SK-N-SH (cell line): ENCODE measurements around the gene TGM5. TPM values are rescaled to one million over a fixed set of nuclear protein-coding genes. Genes with fewer than 3 reads are reported as not detected.

Experiments used
- CTCF ChIA-PET: fragments of 300-600, 350-600 bp; formaldehyde crosslinking; extraction: SDS; loops from one replicate; lab custom pipeline; 2021; lab: Yijun Ruan, JAX
- POLR2A ChIA-PET: fragments of 350-600 bp; sonication (Branson Sonifier 250); formaldehyde crosslinking; extraction: SDS; loops from one replicate; lab custom pipeline; 2020; ENCODE audit warnings: antibody characterized with exemption, inconsistent platforms; lab: Yijun Ruan, JAX
- DNase-seq: peaks from one replicate; pipeline ENCODE4 v3.0.0; 2012
- H2AFZ ChIP-seq: fragments of 200-600 bp; sonication (generic); 2 replicates; pipeline ENCODE4 v1.8.1; 2016; ENCODE audit warnings: antibody characterized with exemption, mild to moderate bottlenecking, low read depth
- H3F3A ChIP-seq: fragments of 200-600 bp; sonication (generic); replicated peaks from 2 replicates; pipeline ENCODE3; 2016; ENCODE audit warnings: antibody characterized with exemption, mild to moderate bottlenecking; ENCODE audit not compliant: insufficient read depth
- H3K27ac ChIP-seq, 2 experiments: fragments of 200-500 bp in 1 of 2; fragments of 200-600 bp in 1 of 2; sonication (Bioruptor generic) in 1 of 2; sonication (generic), shearing (Covaris generic) in 1 of 2; 2 replicates each; pipeline versions ENCODE4 v1.5.1 to v1.6.1; 2014 to 2016; ENCODE audit warnings: low read depth in 2 of 2, inconsistent platforms in 1 of 2, low read length in 1 of 2, mild to moderate bottlenecking in 1 of 2, mixed read lengths in 1 of 2
- H3K27me3 ChIP-seq: fragments of 200-600 bp; sonication (generic), shearing (Covaris generic); 2 replicates; pipeline ENCODE4 v1.6.1; 2016; ENCODE audit warnings: mixed run types; ENCODE audit not compliant: insufficient read depth
- H3K36me3 ChIP-seq, 2 experiments: fragments of 200-500 bp in 1 of 2; fragments of 200-600 bp in 1 of 2; sonication (Bioruptor generic) in 1 of 2; sonication (generic) in 1 of 2; replicated peaks in 1 of 2; 2 replicates each; pipeline versions ENCODE3 to v1.5.1; 2014 to 2016; ENCODE audit warnings: low read length in 1 of 2, mild to moderate bottlenecking in 1 of 2; ENCODE audit not compliant: insufficient read depth in 2 of 2, control insufficient read depth in 1 of 2
- H3K4me1 ChIP-seq, 2 experiments: fragments of 200-500 bp in 1 of 2; fragments of 200-600 bp in 1 of 2; sonication (Bioruptor generic) in 1 of 2; sonication (generic), shearing (Covaris generic) in 1 of 2; 2 replicates each; pipeline versions ENCODE4 v1.5.1 to v1.6.1; 2014 to 2016; ENCODE audit warnings: low read depth in 1 of 2, low read length in 1 of 2, mixed run types in 1 of 2; ENCODE audit not compliant: insufficient read depth in 2 of 2, control insufficient read depth in 1 of 2
- H3K4me2 ChIP-seq: fragments of 200-600 bp; sonication (generic), shearing (Covaris generic); 2 replicates; pipeline ENCODE4 v1.6.1; 2017; ENCODE audit warnings: mixed run types
- H3K4me3 ChIP-seq, 2 experiments: fragments of 200-500 bp in 1 of 2; fragments of 200-600 bp in 1 of 2; sonication (Bioruptor generic) in 1 of 2; sonication (generic), shearing (Covaris generic) in 1 of 2; 2 replicates each; pipeline versions ENCODE4 v1.5.1 to v1.8.1; 2014 to 2016; ENCODE audit warnings: low read depth in 2 of 2, inconsistent platforms in 1 of 2, low read length in 1 of 2, mild to moderate bottlenecking in 1 of 2, mixed read lengths in 1 of 2, moderate library complexity in 1 of 2
- H3K79me2 ChIP-seq: fragments of 200-600 bp; sonication (generic); 2 replicates; pipeline ENCODE4 v1.8.1; 2017; ENCODE audit warnings: mild to moderate bottlenecking; ENCODE audit not compliant: insufficient read depth
- H3K9ac ChIP-seq: fragments of 200-600 bp; sonication (generic); 2 replicates; pipeline ENCODE4 v1.6.1; 2017; ENCODE audit warnings: mixed run types
- H3K9me2 ChIP-seq: fragments of 200-600 bp; sonication (generic); 2 replicates; pipeline ENCODE4 v1.6.1; 2017; ENCODE audit warnings: mixed run types
- H3K9me3 ChIP-seq: fragments of 200-600 bp; sonication (generic); 2 replicates; pipeline ENCODE4 v1.6.1; 2017; ENCODE audit warnings: mixed run types, mild to moderate bottlenecking, moderate library complexity
- H4K20me1 ChIP-seq: fragments of 200-600 bp; sonication (generic); 2 replicates; pipeline ENCODE4 v1.6.1; 2017; ENCODE audit warnings: mild to moderate bottlenecking, mixed run types; ENCODE audit not compliant: insufficient read depth
- CHD2 ChIP-seq: fragments of 150-350 bp; IDR thresholded peaks from 2 replicates; pipeline ENCODE4 v1.6.1; 2018; ENCODE audit warnings: low read length; ENCODE audit not compliant: partially characterized antibody
- FOSL2 ChIP-seq: IDR thresholded peaks from 2 replicates; pipeline ENCODE4 v1.4.0; 2012; ENCODE audit warnings: low read depth, mild to moderate bottlenecking, moderate library complexity, borderline replicate concordance
- FOXJ3 ChIP-seq: sonication (generic); formaldehyde crosslinking; IDR thresholded peaks from 2 replicates; pipeline ENCODE4 v1.5.1; 2020; ENCODE audit warnings: mild to moderate bottlenecking, missing genetic modification reagents
- MEF2A ChIP-seq: IDR thresholded peaks from 2 replicates; pipeline ENCODE4 v1.4.0; 2012; ENCODE audit warnings: low read depth, borderline replicate concordance
- NRF1 ChIP-seq: IDR thresholded peaks from 2 replicates; pipeline ENCODE4 v1.6.1; 2012; ENCODE audit warnings: low read depth, mild to moderate bottlenecking, low read length
- RCOR1 ChIP-seq: fragments of 150-350 bp; IDR thresholded peaks from 2 replicates; pipeline ENCODE4 v1.6.1; 2017; ENCODE audit warnings: antibody characterized with exemption, low read length
- SIN3A ChIP-seq: IDR thresholded peaks from 2 replicates; pipeline ENCODE4 v1.6.1; 2012; ENCODE audit warnings: low read depth, mild to moderate bottlenecking, low read length, moderate library complexity, borderline replicate concordance
- TEAD4 ChIP-seq: IDR thresholded peaks from 2 replicates; pipeline ENCODE4 v1.4.0; 2012; ENCODE audit warnings: mild to moderate bottlenecking, borderline replicate concordance; ENCODE audit not compliant: insufficient read depth
- WGBS: methylation state at CpG from one replicate; pipeline ENCODE4 v1.1.6; 2017; ENCODE audit warnings: low lambda C conversion rate; 5-methylcytosine and 5-hydroxymethylcytosine counted together
- polyA plus RNA-seq, 3 experiments: library from polyadenylated mRNA; depleted of rRNA; stranded (reverse); fragments of >200 nt; gene quantifications; 2 replicates each; pipeline ENCODE4 v1.2.3, GENCODE V29; 2012
- TF ChIP-seq, protein P1 (sequence below): IDR thresholded peaks from 2 replicates; pipeline ENCODE4 v1.4.0; 2012; ENCODE audit warnings: low read depth, borderline replicate concordance

The TGM5 gene
- polyA plus RNA-seq, 1 of the 3 experiments (the other 2 are of a cell fraction), result not detected

DNA sequence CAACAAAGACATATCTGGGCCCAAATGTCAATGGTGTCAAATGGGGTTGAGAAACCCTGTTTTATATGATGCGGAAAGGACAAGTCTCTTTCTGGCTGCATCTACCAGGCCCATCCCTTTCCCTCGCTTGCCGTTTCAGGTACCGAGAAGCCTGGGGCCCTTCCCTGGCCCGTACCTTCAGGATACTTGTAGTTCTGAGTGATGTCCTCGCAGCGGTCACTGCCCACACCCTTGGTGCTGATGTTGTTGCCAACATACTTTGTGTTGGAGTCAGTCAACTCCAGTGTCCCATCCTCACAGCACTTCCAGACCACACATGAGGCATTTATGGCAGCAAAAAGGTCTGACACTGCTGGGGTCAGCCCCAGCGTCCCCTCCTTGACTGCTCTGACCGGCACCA, 59.7 kb downstream of the TGM5 start:
- Histone ChIP-seq H3K79me2 (no peaks in the 10 kb centered on the region), H3K9me3 (no peaks in the 10 kb centered on the region), H3K36me3 (no peaks in the 10 kb centered on the region), H2AFZ (no peak overlapping the region), H4K20me1 (no peaks in the 10 kb centered on the region), H3K4me2 (no peak overlapping the region), H3K4me3 (no peak overlapping the region), H3F3A (no peaks in the 10 kb centered on the region), H3K4me1 (peaks cover 0 to 5% of the 10 kb centered on the region in 2 experiments; a peak in 1 of 4 replicates), H3K9ac (no peak overlapping the region), H3K27ac (no peak overlapping the region), H3K27me3 (no peaks in the 10 kb centered on the region), H3K9me2 (no peaks in the 10 kb centered on the region)
- POLR2A ChIA-PET, result no interaction called here
- 95% methylated on average over 3 of the region's 9 CpGs for WGBS
- CTCF ChIA-PET, result interaction anchor here (0.9 to 6.5 kb wide), 6 partner anchors 12 to 79 kb away, joined by 3 to 39 read pairs (median 6); partner anchors contain the start of gene CCNDBP1
- TF ChIP-seq SIN3A (no peak), TEAD4 (no peak), FOSL2 (no peak)
- TF ChIP-seq, protein P1, sequence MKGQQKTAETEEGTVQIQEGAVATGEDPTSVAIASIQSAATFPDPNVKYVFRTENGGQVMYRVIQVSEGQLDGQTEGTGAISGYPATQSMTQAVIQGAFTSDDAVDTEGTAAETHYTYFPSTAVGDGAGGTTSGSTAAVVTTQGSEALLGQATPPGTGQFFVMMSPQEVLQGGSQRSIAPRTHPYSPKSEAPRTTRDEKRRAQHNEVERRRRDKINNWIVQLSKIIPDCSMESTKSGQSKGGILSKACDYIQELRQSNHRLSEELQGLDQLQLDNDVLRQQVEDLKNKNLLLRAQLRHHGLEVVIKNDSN, result no peak
- no peak for DNase-seq

DNA sequence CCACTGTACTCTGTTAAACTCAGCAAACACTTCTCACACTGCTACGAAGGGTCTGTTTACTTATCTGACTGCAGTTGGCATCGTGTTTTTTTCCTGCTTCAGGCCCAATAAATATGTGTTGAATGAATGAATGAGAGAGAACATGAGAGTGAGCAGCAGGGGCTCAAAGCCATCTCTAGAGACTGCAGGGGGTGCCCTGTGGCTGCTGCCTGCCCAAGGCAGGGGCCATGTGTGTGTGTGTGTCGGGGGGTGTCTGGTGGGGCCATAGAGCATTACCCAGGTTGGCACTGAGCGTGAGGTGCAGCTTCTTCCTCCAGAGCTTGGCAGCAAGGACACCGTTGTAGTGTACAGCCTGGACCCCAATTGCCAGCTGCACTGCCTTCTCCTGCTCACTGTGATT, 60.7 kb downstream of the TGM5 start:
- Histone ChIP-seq H3K9ac (no peak overlapping the region), H3K9me3 (no peaks in the 10 kb centered on the region), H3K27ac (no peak overlapping the region), H3K36me3 (no peaks in the 10 kb centered on the region), H3K4me2 (no peak overlapping the region), H3K4me1 (peaks cover 0 to 5% of the 10 kb centered on the region in 2 experiments; a peak in 1 of 4 replicates), H2AFZ (no peak overlapping the region), H3F3A (no peaks in the 10 kb centered on the region), H3K4me3 (no peak overlapping the region), H3K27me3 (no peaks in the 10 kb centered on the region)
- CTCF ChIA-PET, result interaction anchor here (1.1 to 6.5 kb wide), 3 partner anchors 11 to 79 kb away, joined by 5 to 39 read pairs (median 33); partner anchors contain the start of gene CCNDBP1
- POLR2A ChIA-PET, result no interaction called here
- no peak for DNase-seq
- TF ChIP-seq NRF1 (no peak), RCOR1 (no peak), MEF2A (no peak), FOXJ3 (CRISPR knock-in tag) (no peak), TEAD4 (no peak), CHD2 (no peak)
- TF ChIP-seq, all 33 proteins: peak for 0
- Histone ChIP-seq H3K79me2 (no peaks in the 10 kb centered on the region), H3K9me2 (no peaks in the 10 kb centered on the region), H4K20me1 (no peaks in the 10 kb centered on the region)
- WGBS, result 53% methylated on average over 5 of the region's 5 CpGs
